Cerebellar cortex (tissue), 1 donor: ENCODE data around the gene SVOPL.
"Not testable (repeated sequence)": the region's sequence is repeated elsewhere in the genome, so short reads cannot be mapped to it uniquely, and the experiment has no call there.

ENCODE experiments used
- DNase-seq: peaks from one replicate; pipeline ENCODE4 v3.0.0-alpha.2; 2015; ENCODE audit warnings: low spot score

SVOPL gene

DNA sequence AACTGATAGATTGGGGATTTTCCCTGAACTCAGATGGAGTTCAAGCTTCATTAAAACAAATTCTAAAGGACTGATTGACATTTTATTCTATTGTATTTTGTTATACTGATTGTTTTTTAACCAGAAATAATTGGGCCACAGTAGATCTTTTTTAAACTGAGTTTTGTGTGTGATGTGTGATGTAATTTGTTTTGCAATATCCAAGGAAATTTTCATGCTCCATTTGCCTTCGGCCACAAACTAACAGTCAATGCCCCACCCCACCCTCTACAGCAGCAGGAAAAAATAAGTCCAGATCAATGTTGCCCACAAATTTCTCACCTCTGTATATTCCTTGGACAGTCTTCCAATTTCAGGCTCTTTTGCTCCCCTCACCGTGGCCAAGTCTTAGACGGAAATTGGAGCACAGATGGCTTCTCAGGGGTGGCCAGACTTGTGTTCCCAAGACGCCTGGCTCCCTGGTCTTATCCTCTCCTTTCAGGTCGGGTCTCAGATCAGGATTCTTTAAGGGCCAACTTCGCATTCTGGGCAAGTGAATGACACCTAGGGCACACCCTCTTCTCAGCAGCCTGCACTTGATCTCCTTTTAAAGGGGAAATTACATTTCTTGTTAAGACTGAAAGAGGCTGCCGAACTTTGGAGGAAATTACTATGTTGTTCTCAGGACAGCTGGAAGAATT is at the start of gene SVOPL:
Gene SVOPL, minus strand, starts transcription at position 506 of the 680 bp plus-strand sequence. CDS start 22,317 bp downstream, outside the sequence.
- no peak for DNase-seq

GRCh38 chr7:138750473-138750872 is 49.3 kb upstream of the SVOPL start:
- no peak for DNase-seq

- DNase-seq: no peak
Measured at GRCh38 chr7:138749960-138750359, 48.8 kb upstream of the SVOPL start.

DNA sequence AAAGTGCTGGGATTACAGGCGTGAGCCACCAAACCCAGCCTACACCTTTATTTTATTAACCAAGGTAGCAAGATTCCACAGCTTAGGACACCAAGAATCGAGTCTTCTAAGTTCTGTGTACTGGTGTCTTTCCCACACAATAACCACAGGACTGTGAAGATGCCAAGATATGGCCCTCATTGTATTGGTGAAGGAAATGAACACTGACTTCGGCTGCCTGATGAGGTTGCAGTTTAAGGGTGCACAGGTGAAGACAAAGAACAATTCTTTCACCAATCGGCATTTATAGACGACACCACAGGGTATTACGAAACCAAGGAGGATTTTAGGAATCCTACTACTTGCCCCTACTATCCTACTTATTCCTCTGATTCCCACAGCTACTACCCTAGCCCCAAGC is 47.5 kb upstream of the SVOPL start:
- DNase-seq: no peak

- no peak for DNase-seq
Measured at GRCh38 chr7:138746073-138746472, 44.9 kb upstream of the SVOPL start.

- DNase-seq: no peak
Measured at GRCh38 chr7:138745189-138745588, 44.0 kb upstream of the SVOPL start.

- no peak for DNase-seq
Measured at GRCh38 chr7:138741453-138741735, 40.2 kb upstream of the SVOPL start.

GRCh38 chr7:138739859-138740258 is 38.7 kb upstream of the SVOPL start:
- no peak for DNase-seq

GRCh38 chr7:138738551-138739335 is 37.6 kb upstream of the SVOPL start:
- peak; percentile 75 for DNase-seq

- no peak for DNase-seq
Measured at GRCh38 chr7:138738114-138738513, 37.0 kb upstream of the SVOPL start.

GRCh38 chr7:138735399-138735798 is 34.2 kb upstream of the SVOPL start:
- DNase-seq: no peak

DNA sequence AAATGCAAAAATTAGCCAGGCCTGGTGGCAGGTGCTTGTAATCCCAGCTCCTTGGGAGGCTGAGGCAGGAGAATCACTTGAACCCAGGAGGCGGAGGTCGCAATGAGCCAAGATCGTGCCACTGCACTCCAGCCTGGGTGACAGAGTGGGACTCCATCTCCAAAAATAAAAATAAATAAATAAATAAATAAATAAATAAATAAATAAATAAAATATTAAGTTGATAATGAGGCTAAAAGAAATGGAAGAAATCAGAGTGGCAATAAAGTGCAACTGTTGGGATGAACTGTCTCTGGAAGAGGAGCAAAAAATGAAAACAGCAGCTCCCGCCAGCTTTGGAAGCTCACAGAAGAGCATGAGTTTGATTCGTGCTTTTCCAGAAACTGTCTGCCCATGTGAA is 30.6 kb upstream of the SVOPL start:
- not testable (repeated sequence) for DNase-seq

DNA sequence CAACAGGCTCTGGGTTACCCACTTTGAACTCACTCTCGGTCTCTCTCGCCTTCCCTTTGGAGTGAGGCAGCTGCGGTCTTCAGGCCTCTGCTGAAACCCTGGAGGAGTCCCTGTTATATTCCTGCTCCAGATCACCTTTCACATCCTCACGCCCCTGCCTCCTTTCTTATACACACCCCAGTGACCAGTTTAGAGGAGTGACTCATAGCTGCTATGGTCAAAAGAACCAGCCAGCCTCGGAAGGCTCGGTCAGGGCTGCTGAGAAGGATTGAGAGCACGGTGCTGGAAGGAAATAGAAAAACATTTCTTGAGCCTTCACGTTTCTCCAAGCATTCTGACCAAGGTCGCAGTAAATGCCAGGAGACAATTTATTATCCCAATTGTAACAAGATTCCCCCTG is 28.3 kb upstream of the SVOPL start:
- no peak for DNase-seq

DNA sequence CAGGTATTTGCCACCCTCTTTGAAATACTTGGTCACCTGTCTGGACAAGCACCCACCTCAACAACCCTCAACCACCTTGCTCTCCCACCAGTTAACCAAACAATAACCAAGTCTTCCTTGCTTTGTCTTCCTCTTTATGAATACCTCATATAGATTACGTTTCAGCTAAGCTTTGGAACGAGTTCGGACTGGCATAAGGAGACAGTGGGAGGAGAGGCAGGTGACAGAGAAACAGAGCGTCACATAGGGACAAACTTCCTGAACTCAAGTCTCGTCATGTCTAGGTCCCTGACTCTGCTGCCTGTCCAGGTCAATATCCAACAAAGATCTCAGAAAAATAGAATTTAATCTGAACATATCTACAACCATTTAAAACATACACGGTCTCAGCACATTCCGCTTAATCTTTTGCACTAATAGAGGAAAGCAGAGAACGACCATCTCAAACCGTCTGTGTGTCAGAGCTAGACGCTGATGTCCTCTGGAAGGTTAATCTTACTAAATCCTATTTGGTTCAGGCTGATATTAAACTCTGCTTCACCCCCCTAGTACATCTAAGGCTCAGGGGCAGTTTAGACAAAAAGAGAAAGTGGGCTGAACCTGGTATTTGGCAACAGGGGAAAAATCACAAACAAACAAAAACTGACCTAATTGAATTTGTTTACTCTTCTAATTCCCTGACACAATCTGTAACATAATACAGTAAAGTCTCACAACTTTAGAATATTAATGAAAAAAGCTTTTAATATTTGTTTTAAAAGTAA is 26.4 kb upstream of the SVOPL start:
- DNase-seq: no peak

DNA sequence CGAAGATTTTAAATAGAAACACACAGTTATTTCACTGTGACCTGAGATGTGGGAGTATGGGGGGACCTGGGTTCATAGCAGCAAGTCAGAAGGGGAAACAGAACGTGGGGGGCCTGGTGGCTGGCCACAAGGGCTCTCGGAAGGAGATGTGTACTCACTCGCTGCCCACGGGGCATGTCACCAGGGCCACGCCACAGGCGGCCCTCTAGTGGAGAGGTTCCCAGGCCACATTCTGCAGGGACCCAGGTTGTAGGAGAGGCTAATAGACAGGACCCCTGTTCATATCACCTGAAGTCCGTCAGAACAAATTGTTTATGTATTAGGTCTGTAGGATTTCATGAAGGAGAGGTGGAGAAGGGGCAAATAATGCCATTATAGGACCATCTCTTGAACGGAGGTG is 25.1 kb upstream of the SVOPL start:
- no peak for DNase-seq

- DNase-seq: no peak
Measured at GRCh38 chr7:138720286-138720685, 19.1 kb upstream of the SVOPL start.

DNA sequence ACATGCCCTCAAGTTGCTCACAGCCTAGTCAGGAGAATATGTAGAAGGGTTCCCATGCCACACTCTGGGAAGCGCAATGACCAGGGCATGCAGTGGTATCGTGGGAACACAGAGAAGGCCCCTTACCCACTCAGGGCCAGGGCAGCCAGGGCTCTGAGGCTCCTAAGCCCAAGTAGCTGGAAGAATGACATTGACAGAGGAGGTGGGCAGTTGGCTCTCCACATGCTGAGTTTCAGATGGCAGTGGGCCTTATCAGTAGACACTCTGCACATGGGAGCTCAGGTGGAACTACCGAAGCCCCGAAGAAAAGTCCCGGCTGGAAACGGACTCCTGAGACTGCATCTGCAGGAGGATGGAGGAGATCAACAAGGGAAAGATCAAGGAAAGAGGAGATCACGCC is 15.7 kb upstream of the SVOPL start:
- DNase-seq: no peak

- no peak for DNase-seq
Measured at GRCh38 chr7:138713191-138713590, 12.0 kb upstream of the SVOPL start.

DNA sequence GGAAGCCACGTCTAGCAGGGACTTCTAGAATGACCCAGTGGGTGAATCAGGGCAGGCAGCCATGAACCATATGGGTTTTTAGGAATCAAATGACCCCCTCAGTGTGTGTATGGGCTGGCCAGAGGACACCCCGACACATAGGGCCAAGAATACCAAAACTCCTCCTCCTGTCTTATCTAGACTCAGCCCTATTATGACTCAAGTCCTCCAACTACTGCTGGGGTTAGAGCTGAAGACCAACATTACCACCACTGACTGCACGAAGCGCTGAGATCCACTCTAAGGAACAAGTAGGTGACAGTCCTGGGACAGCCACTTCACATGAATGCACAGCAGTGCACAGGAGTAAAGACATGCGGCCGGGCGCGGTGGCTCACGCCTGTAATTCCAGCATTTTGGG is 11.5 kb upstream of the SVOPL start:
- DNase-seq: no peak

GRCh38 chr7:138710536-138711385 is 9.6 kb upstream of the SVOPL start:
- DNase-seq: no peak

GRCh38 chr7:138705167-138705566 is 4.0 kb upstream of the SVOPL start:
- DNase-seq: no peak

DNA sequence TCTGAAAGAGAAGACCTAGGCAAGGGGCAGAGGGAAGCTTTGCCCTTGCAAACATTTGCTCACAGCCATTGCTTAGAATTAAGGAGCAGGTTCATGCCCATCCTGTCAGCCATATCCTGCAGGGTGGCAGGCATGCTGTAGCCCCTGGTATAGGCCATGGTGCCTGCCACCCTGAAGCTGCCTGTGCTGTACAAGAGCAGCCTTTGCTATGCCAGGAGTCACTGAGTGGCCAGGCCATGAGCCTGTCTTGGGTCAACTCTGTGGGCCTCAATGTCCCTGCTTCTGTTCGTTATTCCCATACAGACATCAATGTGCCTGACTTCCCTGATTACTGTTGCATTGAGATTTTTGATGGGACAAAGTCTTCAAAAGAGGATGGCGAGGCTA is 368 bp upstream of the SVOPL start:
- DNase-seq: no peak
